Measurements from ENCODE around the gene HECA.
"Not testable (repeated sequence)": the region's sequence is repeated elsewhere in the genome, so short reads cannot be mapped to it uniquely, and the experiment has no call there.

HECA gene

DNA sequence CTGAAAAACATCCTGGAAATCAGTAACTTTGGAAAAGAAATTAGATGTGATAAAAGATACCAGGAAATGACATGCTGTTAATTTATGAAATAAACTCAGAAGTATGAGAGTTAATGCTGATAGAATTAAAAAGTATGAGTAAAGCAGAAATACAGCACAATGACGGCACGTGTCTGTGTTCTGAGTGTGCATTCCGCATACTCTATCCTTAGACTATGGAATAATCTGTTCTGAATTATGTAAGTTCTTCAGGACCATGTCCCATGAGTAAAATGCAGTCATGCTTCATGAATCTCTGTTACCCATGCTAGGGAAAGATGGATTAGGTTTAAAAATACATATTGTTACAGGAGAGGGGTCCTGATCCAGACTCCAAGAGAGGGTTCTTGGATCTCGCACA, 21.7 kb downstream of the HECA start:
- Histone ChIP-seq H3K9me2 (replicated peaks; ENCODE audit: insufficient read depth, low read length) (no peaks in the 10 kb centered on the region), H3K4me1 (ENCODE audit: low read length) (peaks cover 26% of the 10 kb centered on the region), H3F3A (ENCODE audit: insufficient read depth, low read length) (peaks cover 26% of the 10 kb centered on the region), H3K9me3 (replicated peaks; ENCODE audit: insufficient read depth, low read length) (no peaks in the 10 kb centered on the region), H3K79me2 (ENCODE audit: low read length) (peaks cover 86% of the 10 kb centered on the region), H3K27ac (ENCODE audit: low read length) (no peak overlapping the region), H2AFZ (ENCODE audit: low read length) (no peak overlapping the region), H3K36me3 (replicated peaks; ENCODE audit: insufficient read depth, low read length) (no peaks in the 10 kb centered on the region), H3K27me3 (replicated peaks; ENCODE audit: insufficient read depth, low read length) (no peaks in the 10 kb centered on the region), H4K20me1 (ENCODE audit: insufficient read depth, low read length) (no peaks in the 10 kb centered on the region; the same call in 1 of the 2 replicates), H3K4me2 (ENCODE audit: low read depth, low read length) (no peak overlapping the region), H3K4me3 (ENCODE audit: low read length) (no peak overlapping the region), H3K9ac (ENCODE audit: low read length) (no peak overlapping the region)
- TF ChIP-seq EZH2 (optimal IDR thresholded peaks at IDR 0.05; ENCODE audit: low read depth, low read length) (no peak), EZH2phosphoT487 (IDR thresholded peaks at IDR 0.05; ENCODE audit: low read length) (no peak)
- TF ChIP-seq, protein P1, sequence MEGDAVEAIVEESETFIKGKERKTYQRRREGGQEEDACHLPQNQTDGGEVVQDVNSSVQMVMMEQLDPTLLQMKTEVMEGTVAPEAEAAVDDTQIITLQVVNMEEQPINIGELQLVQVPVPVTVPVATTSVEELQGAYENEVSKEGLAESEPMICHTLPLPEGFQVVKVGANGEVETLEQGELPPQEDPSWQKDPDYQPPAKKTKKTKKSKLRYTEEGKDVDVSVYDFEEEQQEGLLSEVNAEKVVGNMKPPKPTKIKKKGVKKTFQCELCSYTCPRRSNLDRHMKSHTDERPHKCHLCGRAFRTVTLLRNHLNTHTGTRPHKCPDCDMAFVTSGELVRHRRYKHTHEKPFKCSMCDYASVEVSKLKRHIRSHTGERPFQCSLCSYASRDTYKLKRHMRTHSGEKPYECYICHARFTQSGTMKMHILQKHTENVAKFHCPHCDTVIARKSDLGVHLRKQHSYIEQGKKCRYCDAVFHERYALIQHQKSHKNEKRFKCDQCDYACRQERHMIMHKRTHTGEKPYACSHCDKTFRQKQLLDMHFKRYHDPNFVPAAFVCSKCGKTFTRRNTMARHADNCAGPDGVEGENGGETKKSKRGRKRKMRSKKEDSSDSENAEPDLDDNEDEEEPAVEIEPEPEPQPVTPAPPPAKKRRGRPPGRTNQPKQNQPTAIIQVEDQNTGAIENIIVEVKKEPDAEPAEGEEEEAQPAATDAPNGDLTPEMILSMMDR (IDR thresholded peaks at IDR 0.05; ENCODE audit: low read length): no peak
- no peak for DNase-seq

DNA sequence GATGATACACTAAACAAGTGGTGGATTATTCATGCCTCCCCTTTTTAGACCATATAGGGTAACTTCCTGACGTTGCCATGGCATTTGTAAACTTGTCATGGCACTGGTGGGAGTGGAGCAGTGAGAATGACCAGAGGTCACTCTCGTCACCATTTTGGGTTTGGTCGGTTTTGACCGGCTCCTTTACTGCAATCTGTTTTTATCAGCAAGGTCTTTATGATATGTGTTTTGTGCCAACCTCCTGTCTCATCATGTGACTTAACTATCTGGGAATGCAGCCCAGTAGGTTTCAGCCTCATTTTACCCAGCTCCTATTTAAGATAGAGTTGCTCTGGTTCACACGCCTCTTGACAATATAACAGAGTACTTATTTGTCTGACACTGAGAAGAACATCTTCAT, 22.2 kb downstream of the HECA start:
- not testable (repeated sequence) for H3K4me3 ChIP-seq (ENCODE audit: low read length); H4K20me1 ChIP-seq (ENCODE audit: insufficient read depth, low read length); H3K9ac ChIP-seq (ENCODE audit: low read length); H3K36me3 ChIP-seq (replicated peaks; ENCODE audit: insufficient read depth, low read length); H3K27me3 ChIP-seq (replicated peaks; ENCODE audit: insufficient read depth, low read length); H3K27ac ChIP-seq (ENCODE audit: low read length); H3K4me2 ChIP-seq (ENCODE audit: low read depth, low read length); DNase-seq; H3K9me3 ChIP-seq (replicated peaks; ENCODE audit: insufficient read depth, low read length); H2AFZ ChIP-seq (ENCODE audit: low read length); H3K9me2 ChIP-seq (replicated peaks; ENCODE audit: insufficient read depth, low read length)
- peaks cover 81% of the 10 kb centered on the region for H3K79me2 ChIP-seq (ENCODE audit: low read length)
- H3K4me1 ChIP-seq (ENCODE audit: low read length): peaks cover 32% of the 10 kb centered on the region
- peaks cover 32% of the 10 kb centered on the region for H3F3A ChIP-seq (ENCODE audit: insufficient read depth, low read length)

DNA sequence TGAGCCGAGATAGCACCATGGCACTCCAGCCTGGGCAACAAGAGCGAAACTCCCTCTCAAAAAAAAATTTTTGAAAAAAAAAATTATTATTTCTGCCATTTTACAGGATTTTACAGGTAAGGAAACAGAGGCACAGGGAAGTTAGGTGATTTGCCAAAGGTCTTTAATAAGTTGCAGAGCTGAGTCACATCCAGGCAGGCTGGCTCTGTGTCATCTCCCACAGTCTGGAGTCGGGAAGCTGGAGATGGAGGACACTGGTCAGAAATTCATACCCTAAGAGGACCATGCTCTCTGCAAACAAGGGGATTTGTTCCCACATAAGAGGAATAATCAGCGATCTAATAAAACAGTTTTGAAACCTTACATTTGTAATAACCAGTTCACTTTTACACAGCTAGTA, 24.1 kb downstream of the HECA start:
- no peak overlapping the region for H2AFZ ChIP-seq (ENCODE audit: low read length)
- H3F3A ChIP-seq (ENCODE audit: insufficient read depth, low read length): peaks cover 38% of the 10 kb centered on the region
- TF ChIP-seq EZH2phosphoT487 (IDR thresholded peaks at IDR 0.05; ENCODE audit: low read length) (no peak), EZH2 (optimal IDR thresholded peaks at IDR 0.05; ENCODE audit: low read depth, low read length) (no peak)
- TF ChIP-seq, protein P1 (IDR thresholded peaks at IDR 0.05; ENCODE audit: low read length): no peak
- H3K79me2 ChIP-seq (ENCODE audit: low read length): peaks cover 81% of the 10 kb centered on the region
- H3K4me2 ChIP-seq (ENCODE audit: low read depth, low read length): peak overlapping the region; percentile 55; the same call in 1 of the 2 replicates
- no peak overlapping the region; the same call in 1 of the 2 replicates for H3K9ac ChIP-seq (ENCODE audit: low read length)
- H3K9me3 ChIP-seq (replicated peaks; ENCODE audit: insufficient read depth, low read length): no peaks in the 10 kb centered on the region
- H3K4me1 ChIP-seq (ENCODE audit: low read length): peaks cover 42% of the 10 kb centered on the region
- no peaks in the 10 kb centered on the region; the same call in 1 of the 2 replicates for H4K20me1 ChIP-seq (ENCODE audit: insufficient read depth, low read length)
- H3K4me3 ChIP-seq (ENCODE audit: low read length): no peak overlapping the region
- H3K27me3 ChIP-seq (replicated peaks; ENCODE audit: insufficient read depth, low read length): no peaks in the 10 kb centered on the region
- H3K27ac ChIP-seq (ENCODE audit: low read length): peak overlapping the region; percentile 83; the same call in 1 of the 2 replicates
- H3K9me2 ChIP-seq (replicated peaks; ENCODE audit: insufficient read depth, low read length): no peaks in the 10 kb centered on the region
- no peaks in the 10 kb centered on the region for H3K36me3 ChIP-seq (replicated peaks; ENCODE audit: insufficient read depth, low read length)
- DNase-seq: no peak

DNA sequence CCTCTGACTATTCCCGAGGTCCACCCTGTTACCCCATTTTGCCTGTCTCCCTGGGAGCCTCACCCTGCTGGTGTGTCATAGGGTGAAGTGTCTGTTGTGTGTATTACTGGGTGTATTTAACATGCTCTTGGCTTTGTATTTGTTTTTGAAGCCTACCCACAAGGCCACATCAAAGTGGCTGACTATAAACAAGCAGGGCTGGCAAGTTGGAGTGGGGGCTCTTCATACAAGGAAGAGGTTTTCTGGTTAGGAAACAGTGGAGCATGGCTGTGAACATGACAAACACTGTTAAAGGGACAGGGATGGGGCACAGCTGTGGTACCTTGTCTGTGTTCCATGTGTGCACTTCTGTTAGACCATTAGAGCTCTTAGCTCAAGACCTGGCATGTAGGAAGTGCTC, 26.3 kb downstream of the HECA start:
- H3K9me2 ChIP-seq (replicated peaks; ENCODE audit: insufficient read depth, low read length): no peaks in the 10 kb centered on the region
- H3K9me3 ChIP-seq (replicated peaks; ENCODE audit: insufficient read depth, low read length): no peaks in the 10 kb centered on the region
- H3K79me2 ChIP-seq (ENCODE audit: low read length): peaks cover 84% of the 10 kb centered on the region
- H3K27ac ChIP-seq (ENCODE audit: low read length): peak overlapping the region; percentile 83
- H3K36me3 ChIP-seq (replicated peaks; ENCODE audit: insufficient read depth, low read length): no peaks in the 10 kb centered on the region
- H3K4me3 ChIP-seq (ENCODE audit: low read length): no peak overlapping the region
- TF ChIP-seq EZH2 (optimal IDR thresholded peaks at IDR 0.05; ENCODE audit: low read depth, low read length) (no peak), EZH2phosphoT487 (IDR thresholded peaks at IDR 0.05; ENCODE audit: low read length) (no peak)
- TF ChIP-seq, protein P1 (IDR thresholded peaks at IDR 0.05; ENCODE audit: low read length): no peak
- peaks cover 42% of the 10 kb centered on the region for H3K4me1 ChIP-seq (ENCODE audit: low read length)
- H4K20me1 ChIP-seq (ENCODE audit: insufficient read depth, low read length): no peaks in the 10 kb centered on the region
- H3F3A ChIP-seq (ENCODE audit: insufficient read depth, low read length): peaks cover 38% of the 10 kb centered on the region
- DNase-seq: no peak
- H3K4me2 ChIP-seq (ENCODE audit: low read depth, low read length): peak overlapping the region; percentile 55
- H2AFZ ChIP-seq (ENCODE audit: low read length): no peak overlapping the region
- H3K27me3 ChIP-seq (replicated peaks; ENCODE audit: insufficient read depth, low read length): no peaks in the 10 kb centered on the region
- H3K9ac ChIP-seq (ENCODE audit: low read length): no peak overlapping the region; the same call in 1 of the 2 replicates

Measured in MM.1S (cell line).